OCI-LY7 (cell line): ENCODE measurements around the gene TLX2. TPM values are rescaled to one million over a fixed set of nuclear protein-coding genes. Genes with fewer than 3 reads are reported as not detected.

Source experiments
- BruUV-seq: library from RNA; stranded (reverse); fragments of 400-500 nt; replicated peaks from 2 replicates; lab custom pipeline; 2021; lab: Mats Ljungman, UMichigan
- CTCF ChIA-PET: fragments of 300-600 bp; sonication (Branson Sonifier 250); formaldehyde crosslinking; loops from one replicate; lab custom pipeline; 2022; ENCODE audit warnings: antibody characterized with exemption; ENCODE audit not compliant: unreplicated experiment; lab: Charles Lee
- POLR2A ChIA-PET: fragments of 300-600 bp; sonication (Branson Sonifier 250); formaldehyde crosslinking; loops from one replicate; lab custom pipeline; 2022; ENCODE audit warnings: antibody characterized with exemption; lab: Charles Lee
- DNase-seq: peaks from one replicate; pipeline ENCODE4 v3.0.0-alpha.2; 2015; ENCODE audit warnings: low spot score
- H2AFZ ChIP-seq: fragments of 200-600 bp; sonication (generic), shearing (Covaris generic); 2 replicates; pipeline ENCODE4 v1.6.1; 2014; ENCODE audit warnings: mild to moderate bottlenecking, antibody characterized with exemption, low read length, moderate library complexity
- H3K27ac ChIP-seq: fragments of 200-600 bp; sonication (generic); 2 replicates; pipeline ENCODE4 v1.5.1; 2014; ENCODE audit warnings: mixed run types, low read depth, mild to moderate bottlenecking, moderate library complexity, low read length, inconsistent platforms; ENCODE audit not compliant: poor library complexity, severe bottlenecking
- H3K36me3 ChIP-seq: fragments of 200-600 bp; sonication (generic); 2 replicates; pipeline ENCODE4 v1.6.1; 2014; ENCODE audit warnings: mild to moderate bottlenecking, antibody characterized with exemption, low read length, moderate library complexity, mixed read lengths; ENCODE audit not compliant: insufficient read depth
- H3K4me1 ChIP-seq: fragments of 200-600 bp; sonication (generic); 2 replicates; pipeline ENCODE4 v1.5.1; 2014; ENCODE audit warnings: mild to moderate bottlenecking, low read length; ENCODE audit not compliant: insufficient read depth, poor library complexity, severe bottlenecking
- H3K4me2 ChIP-seq: fragments of 200-600 bp; sonication (generic); 2 replicates; pipeline ENCODE4 v1.6.1; 2014; ENCODE audit warnings: mild to moderate bottlenecking, low read length
- H3K4me3 ChIP-seq: fragments of 200-600 bp; sonication (generic); 2 replicates; pipeline ENCODE4 v1.5.1; 2014; ENCODE audit warnings: mild to moderate bottlenecking, low read depth, low read length; ENCODE audit not compliant: poor library complexity, severe bottlenecking
- H3K79me2 ChIP-seq: fragments of 200-600 bp; sonication (generic); 2 replicates; pipeline ENCODE4 v1.6.1; 2016; ENCODE audit warnings: low read depth, mild to moderate bottlenecking, low read length, moderate library complexity, mixed read lengths; ENCODE audit not compliant: insufficient read depth
- H3K9me2 ChIP-seq: fragments of 200-600 bp; sonication (generic); 2 replicates; pipeline ENCODE4 v1.6.1; 2016; ENCODE audit warnings: mild to moderate bottlenecking, low read length, mixed read lengths; ENCODE audit not compliant: insufficient read depth
- H3K9me3 ChIP-seq: fragments of 200-600 bp; sonication (generic); 2 replicates; pipeline ENCODE4 v1.6.1; 2014; ENCODE audit warnings: mild to moderate bottlenecking, mixed run types, low read length, mixed read lengths
- H4K20me1 ChIP-seq: fragments of 200-600 bp; sonication (generic); 2 replicates; pipeline ENCODE4 v1.6.1; 2014; ENCODE audit warnings: mild to moderate bottlenecking, antibody characterized with exemption, low read length, moderate library complexity, mixed read lengths; ENCODE audit not compliant: insufficient read depth
- CTCF ChIP-seq: fragments of 200-600 bp; sonication (generic); conservative IDR thresholded peaks from 2 replicates; pipeline ENCODE4 v1.5.1; 2014; ENCODE audit warnings: mild to moderate bottlenecking, antibody characterized with exemption, low read length, moderate library complexity, mixed read lengths
- EZH2phosphoT487 ChIP-seq: fragments of 200-600 bp; sonication (generic); IDR thresholded peaks from 2 replicates; pipeline ENCODE4 v1.6.1; 2018; ENCODE audit warnings: low read depth, borderline replicate concordance, mild to moderate bottlenecking, mixed run types, antibody characterized with exemption, low read length, moderate library complexity, mixed read lengths
- intact Hi-C: fragments of 100-400 bp; cut with micrococcal nuclease; formaldehyde crosslinking; loops from one replicate; pipeline ENCODE4 v1.10.0; 2022; ENCODE audit not compliant: unreplicated experiment
- total RNA-seq, 2 experiments: library from RNA; depleted of rRNA in 1 of 2; stranded (reverse); fragments of >200 nt in 1 of 2; shearing (Covaris generic) in 1 of 2; gene quantifications; 2 replicates each; pipeline ENCODE4 v1.2.3, GENCODE V29; 2014 to 2022

Gene TLX2
- total RNA-seq, 2 experiments from 2014 or later, result not detected

GRCh38 chr2:74548285-74548899 lies 34.1 kb downstream of the TLX2 start:
- H3K27ac ChIP-seq, result no peak overlapping the region
- H3K79me2 ChIP-seq, result no peaks in the 10 kb centered on the region
- ChIA-PET POLR2A (no interaction called here), CTCF (no interaction called here)
- H3K36me3 ChIP-seq, result no peaks in the 10 kb centered on the region
- no TSS peak for BruUV-seq
- no peak for DNase-seq
- no peak for TF ChIP-seq CTCF
- TF ChIP-seq EZH2phosphoT487, result no peak
- H3K9me3 ChIP-seq, result no peaks in the 10 kb centered on the region
- no peak overlapping the region for H3K4me2 ChIP-seq
- no peak overlapping the region for H2AFZ ChIP-seq
- H3K4me1 ChIP-seq, result peaks cover under 1% of the 10 kb centered on the region
- intact Hi-C loops, result loop anchor here (5.0 kb wide), 1 partner anchor 39 kb away; no protein-coding TSS in a partner anchor
- no peak overlapping the region for H3K4me3 ChIP-seq
- no peaks in the 10 kb centered on the region for H3K9me2 ChIP-seq
- H4K20me1 ChIP-seq, result no peaks in the 10 kb centered on the region

- no peaks in the 10 kb centered on the region for H3K9me3 ChIP-seq
- no peak for TF ChIP-seq EZH2phosphoT487
- TF ChIP-seq CTCF, result no peak
- no TSS peak for BruUV-seq
- DNase-seq, result no peak
- no peaks in the 10 kb centered on the region for H3K79me2 ChIP-seq
- H3K36me3 ChIP-seq, result no peaks in the 10 kb centered on the region
- ChIA-PET POLR2A (no interaction called here), CTCF (no interaction called here)
- no peaks in the 10 kb centered on the region for H3K9me2 ChIP-seq
- H3K27ac ChIP-seq, result no peak overlapping the region
- H4K20me1 ChIP-seq, result no peaks in the 10 kb centered on the region
- no peak overlapping the region for H3K4me3 ChIP-seq
- no peak overlapping the region for H2AFZ ChIP-seq
- no peak overlapping the region for H3K4me2 ChIP-seq
- intact Hi-C loops, result loop anchor here (5.0 kb wide), 1 partner anchor 38 kb away; no protein-coding TSS in a partner anchor
- peaks cover 7% of the 10 kb centered on the region for H3K4me1 ChIP-seq
Observed at GRCh38 chr2:74548900-74549826, 34.9 kb downstream of the TLX2 start.
